ENCODE results near the gene CPSF4L. TPM values are rescaled to one million over a fixed set of nuclear protein-coding genes. Genes with fewer than 3 reads are reported as not detected.

Gene CPSF4L
- total and polyA plus RNA-seq, 2 of the 13 experiments (the other 11 are each of a cell fraction or from before 2014, with no cell fraction given), result 0.73 to 1.6 TPM

DNA sequence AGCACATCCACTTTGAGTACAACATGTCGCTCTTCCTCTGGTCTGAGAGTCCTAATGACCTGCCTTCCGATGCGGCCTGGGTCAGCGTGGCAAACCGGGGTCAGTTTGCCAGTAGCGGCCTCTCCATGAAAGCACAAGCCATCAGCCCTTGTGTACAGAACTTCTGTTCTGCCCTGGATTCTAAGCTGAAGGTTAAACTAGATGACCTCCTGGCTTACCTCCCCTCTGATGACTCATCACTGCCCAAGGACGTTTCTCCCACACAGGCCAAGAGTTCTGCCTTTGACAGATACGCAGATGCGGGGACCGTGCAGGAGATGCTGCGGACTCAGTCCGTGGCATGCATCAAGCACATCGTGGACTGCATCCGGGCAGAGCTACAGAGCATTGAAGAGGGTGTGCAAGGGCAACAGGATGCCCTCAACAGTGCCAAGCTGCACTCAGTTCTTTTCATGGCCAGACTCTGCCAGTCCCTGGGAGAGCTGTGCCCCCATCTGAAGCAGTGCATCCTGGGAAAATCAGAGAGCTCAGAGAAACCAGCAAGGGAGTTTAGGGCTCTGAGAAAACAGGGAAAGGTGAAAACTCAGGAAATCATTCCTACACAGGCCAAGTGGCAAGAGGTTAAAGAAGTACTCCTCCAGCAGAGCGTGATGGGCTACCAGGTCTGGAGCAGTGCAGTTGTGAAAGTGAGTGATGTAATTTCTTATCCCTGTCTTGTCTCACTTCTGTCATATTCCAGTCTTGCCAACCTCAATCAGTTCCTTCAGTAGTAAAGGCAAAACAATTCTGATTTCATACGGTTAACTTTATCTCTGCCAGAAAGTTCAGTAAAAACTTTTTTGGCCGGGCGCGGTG, 60.2 kb downstream of the CPSF4L start (continued):
- TF ChIP-seq, protein P1, sequence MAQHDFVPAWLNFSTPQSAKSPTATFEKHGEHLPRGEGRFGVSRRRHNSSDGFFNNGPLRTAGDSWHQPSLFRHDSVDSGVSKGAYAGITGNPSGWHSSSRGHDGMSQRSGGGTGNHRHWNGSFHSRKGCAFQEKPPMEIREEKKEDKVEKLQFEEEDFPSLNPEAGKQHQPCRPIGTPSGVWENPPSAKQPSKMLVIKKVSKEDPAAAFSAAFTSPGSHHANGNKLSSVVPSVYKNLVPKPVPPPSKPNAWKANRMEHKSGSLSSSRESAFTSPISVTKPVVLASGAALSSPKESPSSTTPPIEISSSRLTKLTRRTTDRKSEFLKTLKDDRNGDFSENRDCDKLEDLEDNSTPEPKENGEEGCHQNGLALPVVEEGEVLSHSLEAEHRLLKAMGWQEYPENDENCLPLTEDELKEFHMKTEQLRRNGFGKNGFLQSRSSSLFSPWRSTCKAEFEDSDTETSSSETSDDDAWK (CRISPR knock-in tag; IDR thresholded peaks at IDR 0.05), result no peak
- TF ChIP-seq RXRA (CRISPR knock-in tag; IDR thresholded peaks at IDR 0.05) (peak; percentile 98), MBNL3 (CRISPR knock-in tag; conservative IDR thresholded peaks at IDR 0.05) (no peak), FLYWCH1 (CRISPR knock-in tag; IDR thresholded peaks at IDR 0.05) (no peak), ZFP36 (IDR thresholded peaks at IDR 0.05; ENCODE audit: borderline replicate concordance, low read depth, low read length, partially characterized antibody) (no peak), ZNF773 (CRISPR knock-in tag; IDR thresholded peaks at IDR 0.05; ENCODE audit: borderline replicate concordance) (no peak), SP5 (CRISPR knock-in tag; IDR thresholded peaks at IDR 0.05; ENCODE audit: borderline replicate concordance, low read depth) (peak; percentile 78), ZNF367 (CRISPR knock-in tag; IDR thresholded peaks at IDR 0.05; ENCODE audit: borderline replicate concordance) (no peak), ZSCAN25 (CRISPR knock-in tag; IDR thresholded peaks at IDR 0.05) (peak; percentile 82; the same call in 1 of the 2 replicates), TRIM24 (CRISPR knock-in tag; IDR thresholded peaks at IDR 0.05) (no peak), EED (CRISPR knock-in tag; IDR thresholded peaks at IDR 0.05) (no peak), FOXA1 (IDR thresholded peaks at IDR 0.05) (peak; percentile 76), FOXA1 (CRISPR knock-in tag; IDR thresholded peaks at IDR 0.05) (peak; percentile 99), ZNF883 (CRISPR knock-in tag; IDR thresholded peaks at IDR 0.05; ENCODE audit: not compliant biosample characterization) (peak; percentile 77), BCL6 (CRISPR knock-in tag; IDR thresholded peaks at IDR 0.05) (peak; percentile 84), ZNF577 (CRISPR knock-in tag; IDR thresholded peaks at IDR 0.05; ENCODE audit: borderline replicate concordance, low read depth) (no peak), MEIS2 (CRISPR knock-in tag; IDR thresholded peaks at IDR 0.05) (peak; percentile 96), ZSCAN22 (CRISPR knock-in tag; IDR thresholded peaks at IDR 0.05) (no peak)
- TF ChIP-seq, protein P2, sequence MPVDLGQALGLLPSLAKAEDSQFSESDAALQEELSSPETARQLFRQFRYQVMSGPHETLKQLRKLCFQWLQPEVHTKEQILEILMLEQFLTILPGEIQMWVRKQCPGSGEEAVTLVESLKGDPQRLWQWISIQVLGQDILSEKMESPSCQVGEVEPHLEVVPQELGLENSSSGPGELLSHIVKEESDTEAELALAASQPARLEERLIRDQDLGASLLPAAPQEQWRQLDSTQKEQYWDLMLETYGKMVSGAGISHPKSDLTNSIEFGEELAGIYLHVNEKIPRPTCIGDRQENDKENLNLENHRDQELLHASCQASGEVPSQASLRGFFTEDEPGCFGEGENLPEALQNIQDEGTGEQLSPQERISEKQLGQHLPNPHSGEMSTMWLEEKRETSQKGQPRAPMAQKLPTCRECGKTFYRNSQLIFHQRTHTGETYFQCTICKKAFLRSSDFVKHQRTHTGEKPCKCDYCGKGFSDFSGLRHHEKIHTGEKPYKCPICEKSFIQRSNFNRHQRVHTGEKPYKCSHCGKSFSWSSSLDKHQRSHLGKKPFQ (CRISPR knock-in tag; IDR thresholded peaks at IDR 0.05; ENCODE audit: insufficient replicate concordance), result peak; percentile 82
- TF ChIP-seq, protein P3, sequence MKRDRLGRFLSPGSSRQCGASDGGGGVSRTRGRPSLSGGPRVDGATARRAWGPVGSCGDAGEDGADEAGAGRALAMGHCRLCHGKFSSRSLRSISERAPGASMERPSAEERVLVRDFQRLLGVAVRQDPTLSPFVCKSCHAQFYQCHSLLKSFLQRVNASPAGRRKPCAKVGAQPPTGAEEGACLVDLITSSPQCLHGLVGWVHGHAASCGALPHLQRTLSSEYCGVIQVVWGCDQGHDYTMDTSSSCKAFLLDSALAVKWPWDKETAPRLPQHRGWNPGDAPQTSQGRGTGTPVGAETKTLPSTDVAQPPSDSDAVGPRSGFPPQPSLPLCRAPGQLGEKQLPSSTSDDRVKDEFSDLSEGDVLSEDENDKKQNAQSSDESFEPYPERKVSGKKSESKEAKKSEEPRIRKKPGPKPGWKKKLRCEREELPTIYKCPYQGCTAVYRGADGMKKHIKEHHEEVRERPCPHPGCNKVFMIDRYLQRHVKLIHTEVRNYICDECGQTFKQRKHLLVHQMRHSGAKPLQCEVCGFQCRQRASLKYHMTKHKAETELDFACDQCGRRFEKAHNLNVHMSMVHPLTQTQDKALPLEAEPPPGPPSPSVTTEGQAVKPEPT (CRISPR knock-in tag; IDR thresholded peaks at IDR 0.05; ENCODE audit: low read depth), result 0 out of 2 replicates have a peak, but pooled peaks have one; percentile 30
- TF ChIP-seq, protein P4, sequence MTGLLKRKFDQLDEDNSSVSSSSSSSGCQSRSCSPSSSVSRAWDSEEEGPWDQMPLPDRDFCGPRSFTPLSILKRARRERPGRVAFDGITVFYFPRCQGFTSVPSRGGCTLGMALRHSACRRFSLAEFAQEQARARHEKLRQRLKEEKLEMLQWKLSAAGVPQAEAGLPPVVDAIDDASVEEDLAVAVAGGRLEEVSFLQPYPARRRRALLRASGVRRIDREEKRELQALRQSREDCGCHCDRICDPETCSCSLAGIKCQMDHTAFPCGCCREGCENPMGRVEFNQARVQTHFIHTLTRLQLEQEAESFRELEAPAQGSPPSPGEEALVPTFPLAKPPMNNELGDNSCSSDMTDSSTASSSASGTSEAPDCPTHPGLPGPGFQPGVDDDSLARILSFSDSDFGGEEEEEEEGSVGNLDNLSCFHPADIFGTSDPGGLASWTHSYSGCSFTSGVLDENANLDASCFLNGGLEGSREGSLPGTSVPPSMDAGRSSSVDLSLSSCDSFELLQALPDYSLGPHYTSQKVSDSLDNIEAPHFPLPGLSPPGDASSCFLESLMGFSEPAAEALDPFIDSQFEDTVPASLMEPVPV (CRISPR knock-in tag; IDR thresholded peaks at IDR 0.05), result peak; percentile 72; the same call in 1 of the 2 replicates
- TF ChIP-seq, protein P5, sequence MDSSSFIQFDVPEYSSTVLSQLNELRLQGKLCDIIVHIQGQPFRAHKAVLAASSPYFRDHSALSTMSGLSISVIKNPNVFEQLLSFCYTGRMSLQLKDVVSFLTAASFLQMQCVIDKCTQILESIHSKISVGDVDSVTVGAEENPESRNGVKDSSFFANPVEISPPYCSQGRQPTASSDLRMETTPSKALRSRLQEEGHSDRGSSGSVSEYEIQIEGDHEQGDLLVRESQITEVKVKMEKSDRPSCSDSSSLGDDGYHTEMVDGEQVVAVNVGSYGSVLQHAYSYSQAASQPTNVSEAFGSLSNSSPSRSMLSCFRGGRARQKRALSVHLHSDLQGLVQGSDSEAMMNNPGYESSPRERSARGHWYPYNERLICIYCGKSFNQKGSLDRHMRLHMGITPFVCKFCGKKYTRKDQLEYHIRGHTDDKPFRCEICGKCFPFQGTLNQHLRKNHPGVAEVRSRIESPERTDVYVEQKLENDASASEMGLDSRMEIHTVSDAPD (CRISPR knock-in tag; IDR thresholded peaks at IDR 0.05), result peak; percentile 98

Measured in HepG2 (cell line).